Muscle layer of colon (tissue), 2 donors: Measurements from ENCODE around the gene QPCTL.
A peak's percentile ranks its signal among the peaks of the same experiment; 100 is the strongest.
"Not testable (repeated sequence)": the region's sequence is repeated elsewhere in the genome, so short reads cannot be mapped to it uniquely, and the experiment has no call there.

Source experiments
- H3K27ac ChIP-seq: one replicate; pipeline ENCODE4 v1.7.0; 2013; ENCODE audit warnings: low read depth, mild to moderate bottlenecking, low read length, moderate library complexity
- H3K27me3 ChIP-seq, 2 donors: one replicate each; pipeline ENCODE4 v1.7.0; 2013; ENCODE audit warnings: low read length in 2 of 2, mild to moderate bottlenecking in 2 of 2; ENCODE audit not compliant: insufficient read depth in 2 of 2, control insufficient read depth in 1 of 2
- H3K36me3 ChIP-seq: one replicate; pipeline ENCODE4 v1.7.0; 2013; ENCODE audit warnings: mild to moderate bottlenecking, low read length; ENCODE audit not compliant: insufficient read depth
- H3K4me1 ChIP-seq: one replicate; pipeline ENCODE4 v1.7.0; 2013; ENCODE audit warnings: mild to moderate bottlenecking, low read length; ENCODE audit not compliant: insufficient read depth
- H3K4me3 ChIP-seq, 2 donors: one replicate each; pipeline ENCODE4 v1.7.0; 2013; ENCODE audit warnings: low read length in 2 of 2, low read depth in 1 of 2, mild to moderate bottlenecking in 1 of 2, moderate library complexity in 1 of 2
- H3K9ac ChIP-seq: one replicate; pipeline ENCODE4 v1.7.0; 2013; ENCODE audit warnings: low read length
- H3K9me3 ChIP-seq: one replicate; pipeline ENCODE4 v1.7.0; 2013; ENCODE audit warnings: mild to moderate bottlenecking, low read length
- donor health status: abdominal sarcoma.
- donor health status: Adenocarcinoma of cecum.

QPCTL gene

DNA sequence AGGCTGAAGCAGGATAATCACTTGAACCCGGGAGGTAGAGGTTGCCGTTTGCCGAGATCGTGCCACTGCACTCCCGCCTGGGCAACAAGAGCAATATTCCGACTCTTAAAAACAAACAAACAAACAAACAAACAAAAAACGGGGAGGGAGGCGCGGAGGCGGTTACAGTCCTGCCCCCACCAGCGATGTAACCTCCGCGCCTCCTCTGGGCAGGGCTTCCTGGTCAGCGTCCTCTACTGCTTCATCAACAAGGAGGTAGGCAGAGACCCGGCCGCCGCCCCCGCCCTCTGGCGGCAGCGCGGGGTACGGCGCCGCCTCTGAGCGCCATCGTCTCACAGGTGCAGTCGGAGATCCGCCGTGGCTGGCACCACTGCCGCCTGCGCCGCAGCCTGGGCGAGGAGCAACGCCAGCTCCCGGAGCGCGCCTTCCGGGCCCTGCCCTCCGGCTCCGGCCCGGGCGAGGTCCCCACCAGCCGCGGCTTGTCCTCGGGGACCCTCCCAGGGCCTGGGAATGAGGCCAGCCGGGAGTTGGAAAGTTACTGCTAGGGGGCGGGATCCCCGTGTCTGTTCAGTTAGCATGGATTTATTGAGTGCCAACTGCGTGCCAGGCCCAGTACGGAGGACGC, 11.0 kb upstream of the QPCTL start:
- Histone ChIP-seq H3K9ac (no peak overlapping the region), H3K27ac (peak overlapping the region; percentile 21), H3K36me3 (peaks cover 13% of the 10 kb centered on the region), H3K9me3 (no peaks in the 10 kb centered on the region), H3K4me1 (peaks cover 10% of the 10 kb centered on the region), H3K4me3 (peak overlapping the region; percentile 43 to 52), H3K27me3 (peaks cover 23 to 37% of the 10 kb centered on the region in 2 donors)

- peaks cover 16% of the 10 kb centered on the region for H3K36me3 ChIP-seq
- no peak overlapping the region for H3K27ac ChIP-seq
- peak overlapping the region in 1 of 2 donors; percentile 43 for H3K4me3 ChIP-seq
- H3K9me3 ChIP-seq = no peaks in the 10 kb centered on the region
- H3K27me3 ChIP-seq = peaks cover 18 to 31% of the 10 kb centered on the region in 2 donors
- H3K4me1 ChIP-seq = peaks cover 10% of the 10 kb centered on the region
- H3K9ac ChIP-seq = no peak overlapping the region
These were observed 10.3 kb upstream of the QPCTL start for GRCh38 chr19:45682117-45682516.

- Histone ChIP-seq H3K9me3 (no peaks in the 10 kb centered on the region), H3K36me3 (peaks cover 24% of the 10 kb centered on the region), H3K4me3 (no peak overlapping the region), H3K27me3 (peaks cover 11 to 23% of the 10 kb centered on the region in 2 donors), H3K4me1 (peaks cover 3% of the 10 kb centered on the region), H3K27ac (no peak overlapping the region), H3K9ac (no peak overlapping the region)
These were observed 9.6 kb upstream of the QPCTL start for GRCh38 chr19:45682908-45683307.

DNA sequence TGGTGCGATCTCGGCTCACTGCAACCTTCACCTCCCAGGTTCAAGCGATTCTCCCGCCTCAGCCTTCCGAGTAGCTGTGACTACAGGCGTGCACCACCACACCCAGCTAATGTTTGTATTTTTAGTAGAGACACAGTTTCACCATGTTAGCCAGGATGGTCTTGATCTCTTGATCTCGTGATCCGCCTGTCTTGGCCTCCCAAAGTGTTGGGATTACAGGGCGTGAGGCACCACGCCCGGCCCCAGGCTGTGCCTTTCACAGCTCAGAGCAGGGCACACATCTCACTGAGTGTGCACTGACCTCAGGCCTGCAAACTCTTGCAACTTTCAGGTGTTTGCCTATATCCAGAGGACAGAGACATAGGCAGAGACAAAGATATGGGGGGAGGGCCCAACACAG, 7.4 kb upstream of the QPCTL start:
- not testable (repeated sequence) for H3K4me3 ChIP-seq, H3K9ac ChIP-seq, H3K4me1 ChIP-seq, H3K27me3 ChIP-seq, H3K9me3 ChIP-seq, H3K27ac ChIP-seq
- H3K36me3 ChIP-seq = peaks cover 30% of the 10 kb centered on the region

GRCh38 chr19:45687599-45687998, 4.9 kb upstream of the QPCTL start:
- H3K4me3 ChIP-seq = no peak overlapping the region
- H3K4me1 ChIP-seq = peaks cover 8% of the 10 kb centered on the region
- H3K27ac ChIP-seq = no peak overlapping the region
- H3K27me3 ChIP-seq = no peaks in the 10 kb centered on the region
- H3K36me3 ChIP-seq = peaks cover 30% of the 10 kb centered on the region
- H3K9me3 ChIP-seq = no peaks in the 10 kb centered on the region
- no peak overlapping the region for H3K9ac ChIP-seq

GRCh38 chr19:45691516-45692186, 815 bp upstream of the QPCTL start, which contains the start of gene SNRPD2:
TSS of gene SNRPD2 (minus strand) at chr19:45691953. CDS start at chr19:45691888, 65 bp downstream.
- Histone ChIP-seq H3K4me1 (peaks cover 13% of the 10 kb centered on the region), H3K27ac (peak within 1 kb of the TSS; percentile 91), H3K4me3 (peak within 1 kb of the TSS; percentile 82 to 83), H3K36me3 (peaks cover 18% of the 10 kb centered on the region), H3K9ac (peak within 1 kb of the TSS; percentile 79), H3K9me3 (no peaks in the 10 kb centered on the region), H3K27me3 (no peaks in the 10 kb centered on the region)

- Histone ChIP-seq H3K4me3 (peak overlapping the region; percentile 82 to 83), H3K27me3 (no peaks in the 10 kb centered on the region), H3K4me1 (peaks cover 13% of the 10 kb centered on the region), H3K36me3 (peaks cover 3% of the 10 kb centered on the region), H3K9me3 (no peaks in the 10 kb centered on the region), H3K27ac (peak overlapping the region; percentile 91), H3K9ac (peak overlapping the region; percentile 72)
These were observed 781 bp downstream of the QPCTL start for GRCh38 chr19:45693106-45693788.

DNA sequence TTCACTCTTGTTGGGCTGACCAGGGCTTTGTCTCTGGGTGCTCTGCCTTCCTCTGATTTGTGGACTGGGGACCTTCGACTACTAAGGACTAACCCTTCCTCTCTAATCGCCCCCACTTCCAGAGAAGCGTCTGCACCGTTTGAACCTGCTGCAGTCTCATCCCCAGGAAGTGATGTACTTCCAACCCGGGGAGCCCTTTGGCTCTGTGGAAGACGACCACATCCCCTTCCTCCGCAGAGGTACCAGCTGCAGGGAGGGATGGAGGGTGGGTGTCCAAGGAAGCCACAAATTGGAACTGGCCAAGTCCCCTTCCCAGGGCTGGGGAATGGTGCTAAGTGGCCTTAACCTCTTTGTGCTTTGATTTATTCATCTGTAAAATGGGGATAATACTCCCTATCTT, 9.2 kb downstream of the QPCTL start:
- Histone ChIP-seq H3K36me3 (peaks cover 3% of the 10 kb centered on the region), H3K9me3 (no peaks in the 10 kb centered on the region), H3K27me3 (no peaks in the 10 kb centered on the region), H3K4me3 (no peak overlapping the region), H3K4me1 (no peaks in the 10 kb centered on the region), H3K27ac (no peak overlapping the region), H3K9ac (no peak overlapping the region)

GRCh38 chr19:45705115-45705514, 12.6 kb downstream of the QPCTL start:
- Histone ChIP-seq H3K4me1 (no peaks in the 10 kb centered on the region), H3K4me3 (no peak overlapping the region), H3K9me3 (no peaks in the 10 kb centered on the region), H3K9ac (no peak overlapping the region), H3K27me3 (no peaks in the 10 kb centered on the region), H3K27ac (no peak overlapping the region), H3K36me3 (peaks cover 3% of the 10 kb centered on the region)

DNA sequence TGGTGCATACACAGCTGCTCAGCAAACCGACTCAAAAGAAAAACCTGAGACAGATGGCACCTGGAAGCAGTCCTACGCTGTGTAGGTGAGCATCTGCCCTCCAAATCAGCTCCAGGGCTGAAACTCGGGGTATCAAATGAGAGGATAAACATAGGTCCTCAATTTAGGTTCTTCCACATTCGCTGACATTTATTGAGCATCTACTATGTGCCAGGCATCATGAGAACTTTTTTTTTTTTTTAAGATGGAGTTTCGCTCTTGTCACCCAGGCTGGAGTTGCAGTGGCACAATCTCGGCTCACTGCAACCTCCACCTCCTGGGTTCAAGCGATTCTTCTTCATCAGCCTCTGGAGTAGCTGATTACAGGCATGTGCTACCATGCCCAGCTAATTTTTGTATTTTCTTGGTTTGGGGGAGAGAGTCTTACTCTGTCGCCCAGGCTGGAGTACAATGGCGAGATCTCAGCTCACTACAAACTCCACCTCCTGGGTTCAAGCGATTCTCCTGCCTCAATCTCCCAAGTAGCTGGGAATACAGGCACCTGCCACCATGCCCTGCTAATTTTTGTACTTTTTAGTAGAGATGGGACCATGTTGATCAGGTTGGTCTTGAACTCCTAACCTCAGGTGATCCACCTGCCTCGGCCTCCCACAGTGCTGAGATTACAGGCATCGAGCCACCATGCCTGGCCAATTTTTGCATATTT, 13.4 kb downstream of the QPCTL start:
- Histone ChIP-seq H3K27ac (no peak overlapping the region), H3K36me3 (peaks cover 3% of the 10 kb centered on the region), H3K27me3 (no peaks in the 10 kb centered on the region), H3K4me1 (peaks cover 6% of the 10 kb centered on the region), H3K4me3 (no peak overlapping the region), H3K9me3 (no peaks in the 10 kb centered on the region), H3K9ac (no peak overlapping the region)
